ENCODE data around the gene TRNT1.

TRNT1 gene

GRCh38 chr3:3126477-3127431 lies at the start of gene TRNT1:
Gene TRNT1, plus strand, starts transcription at chr3:3126940. Its CDS starts 2,101 bp downstream, at chr3:3129041.
- peak; percentile 89 to 91 for ATAC-seq

GRCh38 chr3:3080309-3080708 lies 46.4 kb upstream of the TRNT1 start:
- ATAC-seq: no peak

DNA sequence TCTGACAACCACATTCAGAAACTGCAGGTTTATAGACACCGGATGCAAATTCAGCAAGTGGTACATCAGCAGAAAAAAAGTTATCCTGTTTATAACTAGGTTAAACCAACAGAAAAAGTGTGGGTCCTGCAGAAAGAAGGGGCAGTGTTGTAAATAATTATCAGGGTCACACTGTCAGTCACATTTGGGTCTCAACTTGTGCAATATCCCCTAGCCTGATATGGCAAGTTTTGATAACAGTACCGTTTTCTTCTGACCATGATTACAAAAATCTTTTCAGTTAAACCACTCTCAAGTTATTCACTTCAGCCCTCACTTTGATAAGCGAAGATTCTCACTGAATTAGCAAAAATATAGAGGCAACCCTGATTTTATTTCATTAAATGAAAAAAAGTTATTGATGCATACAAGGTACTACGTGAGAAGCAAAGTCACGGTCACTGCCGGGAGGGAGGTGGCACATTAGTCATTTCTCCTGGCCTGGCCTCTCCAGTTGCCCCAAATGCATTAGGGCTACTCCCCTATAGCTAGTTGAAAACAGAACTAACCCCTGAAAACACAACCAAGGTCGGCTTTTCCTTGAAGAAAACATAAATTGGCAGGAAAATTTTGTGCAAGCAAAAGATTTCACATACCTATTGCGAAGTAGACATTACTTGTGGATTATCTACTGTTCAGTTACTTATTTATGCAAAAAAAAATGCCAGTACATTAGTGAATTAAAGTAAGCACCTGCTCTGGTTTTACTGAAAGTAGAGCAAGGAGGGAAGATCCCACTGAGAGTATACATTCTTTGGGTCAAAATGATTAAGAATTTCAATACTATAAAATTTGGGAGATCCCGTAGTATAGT lies 45.1 kb upstream of the TRNT1 start:
- no peak for ATAC-seq

DNA sequence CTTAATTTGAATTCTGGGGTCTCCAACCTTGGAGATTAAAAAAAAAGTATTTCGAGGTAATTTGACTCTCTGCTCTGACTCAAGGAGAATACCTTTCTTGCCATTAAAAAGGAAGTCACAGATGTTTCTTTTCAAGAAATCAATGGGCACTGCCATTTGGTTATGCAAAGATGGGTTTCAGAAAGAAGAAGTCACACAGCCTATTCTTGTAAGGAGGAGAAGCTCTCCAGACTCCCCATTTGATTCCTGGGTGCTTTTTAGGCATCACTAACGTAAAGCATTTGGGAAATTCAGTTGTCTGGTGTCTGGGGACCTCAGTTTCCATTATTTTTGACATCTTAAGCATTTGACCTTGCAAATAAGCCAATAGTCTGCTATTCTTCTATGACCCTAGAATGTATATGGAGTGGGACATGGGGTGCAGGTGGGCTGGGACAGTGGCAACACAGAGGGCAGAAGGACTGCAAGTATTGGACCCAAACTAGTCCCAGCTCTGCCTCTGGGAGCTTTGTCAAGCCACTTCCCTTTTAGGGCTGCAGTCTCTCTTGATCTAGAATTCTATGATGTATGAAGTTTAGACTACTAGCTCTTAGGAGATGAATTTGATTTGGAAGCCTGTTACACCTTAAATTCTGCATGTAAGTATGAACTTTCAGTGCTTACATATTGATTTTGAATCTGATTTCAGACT lies 44.4 kb upstream of the TRNT1 start:
- no peak for ATAC-seq

GRCh38 chr3:3084890-3085289 lies 41.9 kb upstream of the TRNT1 start:
- ATAC-seq: no peak

GRCh38 chr3:3085782-3086181 lies 41.0 kb upstream of the TRNT1 start:
- no peak for ATAC-seq

GRCh38 chr3:3086239-3086638 lies 40.5 kb upstream of the TRNT1 start:
- ATAC-seq: no peak

DNA sequence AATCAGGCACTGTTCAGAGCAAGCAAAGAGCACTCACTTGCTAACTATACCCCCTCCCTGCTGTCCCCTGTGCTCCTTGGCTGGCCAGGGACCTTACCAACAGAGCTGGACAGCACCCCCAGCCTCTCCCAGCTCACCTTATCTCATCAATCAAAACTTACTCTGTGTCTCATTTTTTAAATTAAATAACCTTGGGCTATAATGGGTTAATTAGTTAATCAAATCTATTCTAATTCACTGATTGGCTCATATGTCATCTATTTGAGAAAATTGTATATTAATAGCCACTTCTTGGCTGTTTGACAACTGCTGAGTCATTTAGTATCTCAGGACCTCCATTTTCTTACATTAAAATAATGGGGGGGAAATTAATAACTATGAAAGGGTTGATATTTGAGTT lies 39.5 kb upstream of the TRNT1 start:
- no peak for ATAC-seq

DNA sequence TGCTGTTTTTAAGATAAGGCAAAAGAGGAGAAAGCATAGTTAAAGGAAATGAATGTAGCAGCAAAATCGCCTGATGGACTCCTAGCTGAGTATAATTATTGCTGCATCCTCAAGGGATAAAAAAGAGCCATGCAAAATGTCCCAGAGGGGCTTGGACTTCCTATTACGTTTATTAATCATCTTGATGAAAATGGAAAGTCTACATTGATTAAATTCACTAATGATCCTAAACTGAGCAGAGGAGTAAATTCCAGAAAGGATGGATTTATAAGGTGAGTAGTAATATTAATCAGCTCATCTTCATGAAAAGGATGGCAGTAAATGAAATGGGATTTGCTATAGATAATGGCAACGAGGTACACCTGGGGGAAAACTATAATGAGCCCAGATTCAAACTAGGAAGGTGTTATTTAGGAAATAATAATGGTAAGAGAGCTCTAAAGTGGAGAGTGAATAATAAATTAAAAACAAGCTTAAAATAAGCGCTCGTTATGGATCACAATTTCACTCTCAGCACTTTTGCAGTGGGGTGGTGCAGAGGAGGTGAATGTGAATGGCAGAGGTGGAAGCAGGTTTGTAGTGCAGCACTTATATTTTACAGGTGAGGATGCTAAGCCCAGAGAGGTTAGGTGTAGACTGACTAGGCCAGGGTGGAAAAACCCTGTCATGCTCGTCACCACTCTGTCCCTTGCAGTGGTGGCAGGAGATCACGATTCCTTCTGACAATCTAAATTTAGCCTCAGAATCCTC lies 38.8 kb upstream of the TRNT1 start:
- no peak for ATAC-seq

DNA sequence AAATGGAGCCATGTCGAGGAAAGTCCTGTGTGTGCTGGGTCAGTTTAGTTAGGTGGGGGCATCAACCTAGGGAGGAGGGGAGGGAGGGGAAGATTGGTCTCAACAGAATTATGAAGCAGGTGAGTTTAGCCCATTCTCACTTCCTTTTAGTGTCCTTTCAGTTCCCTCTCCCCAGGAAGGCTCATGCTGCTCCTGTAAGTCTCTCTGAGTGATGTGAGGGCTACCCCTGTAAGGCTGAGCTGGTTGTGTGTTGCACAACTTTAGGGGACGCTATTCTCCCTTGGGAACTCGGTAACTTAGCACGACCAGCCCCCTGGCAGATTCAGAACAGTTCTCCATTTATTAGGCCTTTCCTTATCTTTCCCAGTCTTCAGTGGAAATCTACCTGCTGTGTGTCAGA lies 37.7 kb upstream of the TRNT1 start:
- ATAC-seq: peak in 1 of 2 donors; percentile 24

- no peak for ATAC-seq
Observed at GRCh38 chr3:3097958-3098357, 28.8 kb upstream of the TRNT1 start.

DNA sequence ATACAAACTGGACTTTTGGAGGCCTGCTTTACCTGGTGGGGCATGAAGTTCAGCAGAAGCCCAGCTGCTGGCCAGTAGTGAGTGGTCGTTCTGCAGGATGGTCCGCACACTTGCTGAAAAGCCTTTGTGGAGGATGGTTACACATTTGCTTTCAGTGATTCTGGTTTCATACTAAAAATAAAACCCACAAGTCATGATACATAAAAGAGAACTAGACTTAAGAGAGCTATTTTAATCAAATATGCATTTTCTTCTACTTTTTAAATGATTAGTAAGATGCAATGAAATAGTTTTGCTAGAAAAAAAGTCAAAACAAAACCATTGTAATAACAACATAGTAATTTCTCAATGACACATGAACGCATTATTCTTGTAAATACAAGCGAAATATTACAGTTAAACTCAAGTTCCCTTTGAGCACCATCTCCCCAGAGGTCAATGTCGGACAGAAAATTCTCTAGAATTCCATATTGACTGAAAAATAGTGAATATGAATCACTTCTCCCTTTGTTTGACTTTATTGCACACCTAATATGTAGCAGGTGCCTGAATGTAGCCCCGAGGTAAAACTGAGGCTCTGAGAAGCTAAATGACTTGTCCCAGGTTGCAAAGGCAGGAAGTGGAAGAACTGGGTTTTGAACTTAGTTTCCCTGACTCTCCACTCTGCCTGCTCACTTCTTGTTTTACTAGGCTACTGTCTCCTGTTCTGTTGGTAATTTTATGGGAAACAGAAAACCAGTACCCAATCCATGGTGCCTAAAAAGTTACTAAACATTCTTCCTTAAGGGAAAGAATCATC lies 24.9 kb upstream of the TRNT1 start:
- peak in 1 of 2 donors; percentile 13 for ATAC-seq

GRCh38 chr3:3102751-3103150 lies 24.0 kb upstream of the TRNT1 start:
- no peak for ATAC-seq

- ATAC-seq: no peak
Observed at GRCh38 chr3:3105246-3105645, 21.5 kb upstream of the TRNT1 start.

DNA sequence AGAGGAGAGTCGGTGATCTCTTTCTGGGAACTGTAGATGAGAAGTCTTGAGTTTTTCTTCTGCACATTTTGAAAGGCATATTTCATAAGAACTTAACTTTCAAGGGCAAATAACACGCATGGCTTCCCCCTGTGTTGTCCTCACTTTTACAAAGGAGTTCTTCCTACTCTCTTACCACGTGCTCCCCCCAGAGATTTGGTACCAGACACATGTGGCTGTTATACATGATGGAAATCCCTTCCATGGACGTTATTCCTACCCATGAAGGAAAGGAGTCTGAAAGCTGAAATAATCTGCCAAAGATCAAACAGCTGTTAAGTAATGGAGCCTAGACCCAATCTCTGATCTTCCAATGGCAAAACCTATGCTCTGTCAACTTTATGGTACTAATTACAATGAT lies 20.9 kb upstream of the TRNT1 start:
- no peak for ATAC-seq

DNA sequence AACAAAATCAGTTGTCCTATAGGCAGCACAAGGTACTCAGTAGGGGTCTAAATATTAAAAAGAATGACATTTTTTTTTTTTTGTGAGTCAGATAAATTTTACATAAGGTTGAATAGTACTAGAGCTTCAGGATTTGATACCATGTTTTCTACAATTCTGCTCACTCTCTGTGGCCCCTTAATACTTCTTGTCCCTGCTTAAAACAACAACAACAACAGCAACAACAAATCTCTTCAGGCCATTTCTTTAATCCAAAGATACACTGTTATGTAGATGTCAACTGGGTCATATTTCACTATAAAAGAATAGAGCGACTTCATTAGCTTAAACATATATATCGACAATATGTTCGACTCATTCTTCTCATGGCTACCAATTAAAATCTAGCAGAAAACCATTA lies 19.6 kb upstream of the TRNT1 start:
- ATAC-seq: no peak

GRCh38 chr3:3107858-3108257 lies 18.9 kb upstream of the TRNT1 start:
- ATAC-seq: no peak

- ATAC-seq: peak in 1 of 2 donors; percentile 48
Observed at GRCh38 chr3:3109407-3110298, 17.1 kb upstream of the TRNT1 start.

DNA sequence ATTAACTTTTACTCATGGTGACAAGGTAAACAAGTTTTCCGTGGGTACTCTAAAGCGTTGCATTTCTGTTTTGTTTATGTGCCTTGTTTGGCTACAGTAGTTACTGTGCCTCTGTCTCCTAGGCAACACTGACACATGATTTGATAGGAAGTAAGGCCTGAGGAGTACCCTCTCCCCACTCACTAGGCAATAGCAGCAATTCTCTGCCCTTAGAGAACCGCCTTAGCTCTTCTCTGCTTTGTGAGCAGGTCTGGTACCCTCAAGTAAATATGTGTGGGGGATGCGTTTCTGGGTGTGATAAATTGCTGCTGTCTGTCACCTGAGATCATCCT lies 16.5 kb upstream of the TRNT1 start, which contains the start of gene IL5RA:
Gene IL5RA (minus strand): TSS at position 76 of the 332 bp plus-strand sequence. CDS start 5,390 bp downstream, outside the sequence.
- ATAC-seq: peak in 1 of 2 donors; percentile 5

- ATAC-seq: no peak
Observed at GRCh38 chr3:3110749-3111361, 15.9 kb upstream of the TRNT1 start.

All from activated CD4-positive, CD25-positive, alpha-beta regulatory T cell treated with anti-CD3 and anti-CD28 coated beads, Interleukin-2, amount 50 U/mL, for 24 hours (primary cell).